Measurements from ENCODE around the gene MBOAT7.

GRCh38 chr19:54183431-54183830, 5.9 kb downstream of the MBOAT7 start:
- no peak for TF ChIP-seq YY1 (IDR thresholded peaks at IDR 0.05)
- no peak for TF ChIP-seq CTCF (IDR thresholded peaks at IDR 0.05; ENCODE audit: low read depth, low read length, missing input control)
- TF ChIP-seq REST (IDR thresholded peaks at IDR 0.05): no peak
